Measurements from ENCODE around the gene MTSS2.

Gene MTSS2

DNA sequence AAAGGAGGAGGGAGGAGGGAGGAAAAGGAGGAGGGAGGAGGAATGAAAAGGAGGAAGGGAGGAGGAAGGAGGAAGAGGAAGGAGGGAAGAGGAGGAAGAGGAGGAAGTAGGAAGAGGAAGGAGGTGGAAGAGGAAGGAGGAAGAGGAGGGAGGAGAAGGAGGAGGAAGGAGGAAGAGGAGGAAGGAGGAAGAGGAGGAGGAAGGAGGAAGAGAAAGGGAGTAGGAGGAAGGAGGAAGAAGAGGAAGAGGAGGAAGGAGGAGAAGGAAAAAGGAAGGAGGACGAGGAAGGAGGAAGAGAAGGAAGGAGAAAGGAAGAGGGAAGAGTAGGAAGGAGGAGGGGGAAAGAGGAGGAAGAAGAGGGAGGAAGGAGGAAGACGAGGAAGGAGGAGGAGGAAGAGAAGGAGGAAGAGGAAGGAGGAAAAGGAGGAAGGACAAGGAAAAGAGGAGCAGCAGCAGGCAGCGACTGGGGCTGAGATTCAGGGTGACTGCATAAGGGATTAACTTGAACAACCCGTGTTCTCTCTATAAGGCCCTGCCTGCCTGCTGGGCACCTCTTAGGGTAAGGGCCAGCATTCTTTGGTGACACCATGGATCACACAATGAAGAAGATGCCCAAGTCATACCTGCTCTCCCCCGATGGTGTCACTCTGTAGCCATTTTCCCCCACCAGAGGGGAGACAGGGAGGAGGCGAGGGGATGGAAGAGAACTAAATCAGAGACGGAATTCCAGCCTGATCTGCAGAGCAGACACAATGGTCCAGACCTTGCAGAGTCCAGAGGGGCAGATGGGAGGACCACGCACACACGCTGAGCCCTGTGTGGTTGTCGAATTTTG is 40.9 kb downstream of the MTSS2 start (continued):
- TF ChIP-seq PRDM10 (tag by site-specific recombination; IDR thresholded peaks at IDR 0.05): no peak
- TF ChIP-seq ZNF274 (IDR thresholded peaks at IDR 0.05; ENCODE audit: low read length): no peak
- 0 out of 2 replicates have a peak, but pooled peaks have one; percentile 41 for TF ChIP-seq ZNF274 (tag by site-specific recombination; IDR thresholded peaks at IDR 0.05; ENCODE audit: borderline replicate concordance)
- TF ChIP-seq PRDM1 (tag by site-specific recombination; IDR thresholded peaks at IDR 0.05): no peak
- no peak for TF ChIP-seq ZNF501 (tag by site-specific recombination; IDR thresholded peaks at IDR 0.05)
- no peak for TF ChIP-seq MEIS1 (CRISPR knock-in tag; IDR thresholded peaks at IDR 0.05; ENCODE audit: borderline replicate concordance)
- no peak for TF ChIP-seq AEBP2 (tag by site-specific recombination; IDR thresholded peaks at IDR 0.05; ENCODE audit: borderline replicate concordance)
- TF ChIP-seq ZNF2 (tag by site-specific recombination; IDR thresholded peaks at IDR 0.05): no peak
- TF ChIP-seq, protein P1, sequence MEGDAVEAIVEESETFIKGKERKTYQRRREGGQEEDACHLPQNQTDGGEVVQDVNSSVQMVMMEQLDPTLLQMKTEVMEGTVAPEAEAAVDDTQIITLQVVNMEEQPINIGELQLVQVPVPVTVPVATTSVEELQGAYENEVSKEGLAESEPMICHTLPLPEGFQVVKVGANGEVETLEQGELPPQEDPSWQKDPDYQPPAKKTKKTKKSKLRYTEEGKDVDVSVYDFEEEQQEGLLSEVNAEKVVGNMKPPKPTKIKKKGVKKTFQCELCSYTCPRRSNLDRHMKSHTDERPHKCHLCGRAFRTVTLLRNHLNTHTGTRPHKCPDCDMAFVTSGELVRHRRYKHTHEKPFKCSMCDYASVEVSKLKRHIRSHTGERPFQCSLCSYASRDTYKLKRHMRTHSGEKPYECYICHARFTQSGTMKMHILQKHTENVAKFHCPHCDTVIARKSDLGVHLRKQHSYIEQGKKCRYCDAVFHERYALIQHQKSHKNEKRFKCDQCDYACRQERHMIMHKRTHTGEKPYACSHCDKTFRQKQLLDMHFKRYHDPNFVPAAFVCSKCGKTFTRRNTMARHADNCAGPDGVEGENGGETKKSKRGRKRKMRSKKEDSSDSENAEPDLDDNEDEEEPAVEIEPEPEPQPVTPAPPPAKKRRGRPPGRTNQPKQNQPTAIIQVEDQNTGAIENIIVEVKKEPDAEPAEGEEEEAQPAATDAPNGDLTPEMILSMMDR (tag by site-specific recombination; IDR thresholded peaks at IDR 0.05): no peak
- TF ChIP-seq ZNF10 (tag by site-specific recombination; IDR thresholded peaks at IDR 0.05): no peak
- TF ChIP-seq ZNF792 (tag by site-specific recombination; IDR thresholded peaks at IDR 0.05): no peak
- TF ChIP-seq ZNF560 (tag by site-specific recombination; IDR thresholded peaks at IDR 0.05; ENCODE audit: borderline replicate concordance): no peak
- no peak for TF ChIP-seq ZNF350 (tag by site-specific recombination; IDR thresholded peaks at IDR 0.05)
- no peak for TF ChIP-seq ZFP69B (tag by site-specific recombination; IDR thresholded peaks at IDR 0.05)
- no peak for TF ChIP-seq GLIS2 (tag by site-specific recombination; IDR thresholded peaks at IDR 0.05)
- no peak for TF ChIP-seq ZNF146 (tag by site-specific recombination; IDR thresholded peaks at IDR 0.05)
- TF ChIP-seq ZNF169 (tag by site-specific recombination; IDR thresholded peaks at IDR 0.05): no peak
- TF ChIP-seq ZNF624 (tag by site-specific recombination; IDR thresholded peaks at IDR 0.05): no peak
- no peak for TF ChIP-seq ZNF549 (tag by site-specific recombination; IDR thresholded peaks at IDR 0.05)
- TF ChIP-seq ZNF561 (tag by site-specific recombination; IDR thresholded peaks at IDR 0.05; ENCODE audit: borderline replicate concordance): no peak
- TF ChIP-seq ZSCAN30 (tag by site-specific recombination; IDR thresholded peaks at IDR 0.05): no peak
- TF ChIP-seq ZNF585B (tag by site-specific recombination; IDR thresholded peaks at IDR 0.05): no peak
- TF ChIP-seq TCF7L2 (IDR thresholded peaks at IDR 0.05; ENCODE audit: borderline replicate concordance, low read depth, low read length): no peak
- TF ChIP-seq, protein P2, sequence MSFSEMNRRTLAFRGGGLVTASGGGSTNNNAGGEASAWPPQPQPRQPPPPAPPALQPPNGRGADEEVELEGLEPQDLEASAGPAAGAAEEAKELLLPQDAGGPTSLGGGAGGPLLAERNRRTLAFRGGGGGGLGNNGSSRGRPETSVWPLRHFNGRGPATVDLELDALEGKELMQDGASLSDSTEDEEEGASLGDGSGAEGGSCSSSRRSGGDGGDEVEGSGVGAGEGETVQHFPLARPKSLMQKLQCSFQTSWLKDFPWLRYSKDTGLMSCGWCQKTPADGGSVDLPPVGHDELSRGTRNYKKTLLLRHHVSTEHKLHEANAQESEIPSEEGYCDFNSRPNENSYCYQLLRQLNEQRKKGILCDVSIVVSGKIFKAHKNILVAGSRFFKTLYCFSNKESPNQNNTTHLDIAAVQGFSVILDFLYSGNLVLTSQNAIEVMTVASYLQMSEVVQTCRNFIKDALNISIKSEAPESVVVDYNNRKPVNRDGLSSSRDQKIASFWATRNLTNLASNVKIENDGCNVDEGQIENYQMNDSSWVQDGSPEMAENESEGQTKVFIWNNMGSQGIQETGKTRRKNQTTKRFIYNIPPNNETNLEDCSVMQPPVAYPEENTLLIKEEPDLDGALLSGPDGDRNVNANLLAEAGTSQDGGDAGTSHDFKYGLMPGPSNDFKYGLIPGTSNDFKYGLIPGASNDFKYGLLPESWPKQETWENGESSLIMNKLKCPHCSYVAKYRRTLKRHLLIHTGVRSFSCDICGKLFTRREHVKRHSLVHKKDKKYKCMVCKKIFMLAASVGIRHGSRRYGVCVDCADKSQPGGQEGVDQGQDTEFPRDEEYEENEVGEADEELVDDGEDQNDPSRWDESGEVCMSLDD (tag by site-specific recombination; IDR thresholded peaks at IDR 0.05): no peak
- no peak for TF ChIP-seq ZFP41 (tag by site-specific recombination; IDR thresholded peaks at IDR 0.05; ENCODE audit: borderline replicate concordance)
- no peak for TF ChIP-seq KLF9 (tag by site-specific recombination; IDR thresholded peaks at IDR 0.05; ENCODE audit: low read depth)
- TF ChIP-seq ZNF121 (tag by site-specific recombination; IDR thresholded peaks at IDR 0.05): no peak
- TF ChIP-seq ZNF664 (tag by site-specific recombination; IDR thresholded peaks at IDR 0.05): no peak
- no peak for TF ChIP-seq ZNF112 (tag by site-specific recombination; IDR thresholded peaks at IDR 0.05)
- TF ChIP-seq ZNF24 (tag by site-specific recombination; IDR thresholded peaks at IDR 0.05): no peak
- TF ChIP-seq ZNF354C (tag by site-specific recombination; IDR thresholded peaks at IDR 0.05; ENCODE audit: borderline replicate concordance, low read depth): no peak
- no peak for TF ChIP-seq ZNF266 (tag by site-specific recombination; IDR thresholded peaks at IDR 0.05; ENCODE audit: low read depth)
